IMR-90 (cell line): ENCODE data around the gene SAMHD1.

Experiments used
- CHD1 ChIP-seq: IDR thresholded peaks from 2 replicates; pipeline ENCODE4 v1.6.1; 2012; ENCODE audit warnings: low read depth, low read length, improper control_type of control experiment
- CTCF ChIP-seq: conservative IDR thresholded peaks from 2 replicates; pipeline ENCODE4 v1.5.1; 2012; ENCODE audit warnings: mild to moderate bottlenecking, low read depth, low read length, improper control_type of control experiment
- FOS ChIP-seq: fragments of 150-350 bp; IDR thresholded peaks from 2 replicates; pipeline ENCODE4 v1.6.1; 2016; ENCODE audit warnings: low read depth, low read length
- MAZ ChIP-seq: IDR thresholded peaks from 2 replicates; pipeline ENCODE4 v1.6.1; 2012; ENCODE audit warnings: low read depth, mild to moderate bottlenecking, low read length, improper control_type of control experiment, moderate library complexity, borderline replicate concordance
- NFE2L2 ChIP-seq: fragments of 150-350 bp; IDR thresholded peaks from 2 replicates; pipeline ENCODE4 v1.6.1; 2016; ENCODE audit warnings: low read depth, mild to moderate bottlenecking, low read length
- POLR2A ChIP-seq: IDR thresholded peaks from 2 replicates; pipeline ENCODE4 v1.6.1; 2012; ENCODE audit warnings: mild to moderate bottlenecking, low read depth, low read length
- RAD21 ChIP-seq: IDR thresholded peaks from 2 replicates; pipeline ENCODE4 v1.6.1; 2012; ENCODE audit warnings: low read length, improper control_type of control experiment
- SMC3 ChIP-seq: fragments of 150-350 bp; IDR thresholded peaks from 2 replicates; pipeline ENCODE4 v1.6.1; 2016; ENCODE audit warnings: low read depth, mild to moderate bottlenecking, antibody characterized with exemption, low read length, moderate library complexity

- TF ChIP-seq POLR2A (no peak), CHD1 (no peak), NFE2L2 (no peak), CTCF (no peak), MAZ (no peak), FOS (no peak), SMC3 (no peak), RAD21 (no peak)
Observed at GRCh38 chr20:36856691-36857635, 94.5 kb downstream of the SAMHD1 start.
